Neuronal stem cell (in vitro differentiated cells): Measurements from ENCODE around the gene OPN5.

ENCODE experiments used
- DNase-seq: peaks from one replicate; pipeline ENCODE4 v3.0.0-alpha.2; 2013; ENCODE audit warnings: low spot score
- H2AFZ ChIP-seq: one replicate; pipeline ENCODE4 v1.6.1; 2013; ENCODE audit warnings: mild to moderate bottlenecking, low read length, inconsistent platforms
- H2AK5ac ChIP-seq: 2 replicates; pipeline ENCODE4 v1.6.1; 2013; ENCODE audit warnings: low read depth, mild to moderate bottlenecking, inconsistent platforms, low read length, moderate library complexity, mixed read lengths
- H2BK120ac ChIP-seq: 2 replicates; pipeline ENCODE4 v1.6.1; 2013; ENCODE audit warnings: low read depth, mild to moderate bottlenecking, inconsistent platforms, low read length, moderate library complexity, mixed read lengths
- H2BK12ac ChIP-seq: one replicate; pipeline ENCODE4 v1.6.1; 2013; ENCODE audit warnings: low read length, inconsistent platforms
- H2BK15ac ChIP-seq: 2 replicates; pipeline ENCODE4 v1.6.1; 2013; ENCODE audit warnings: mild to moderate bottlenecking, low read length, inconsistent platforms, mixed read lengths
- H2BK5ac ChIP-seq: one replicate; pipeline ENCODE4 v1.6.1; 2013; ENCODE audit warnings: inconsistent platforms, mild to moderate bottlenecking, low read length, moderate library complexity
- H3K14ac ChIP-seq: one replicate; pipeline ENCODE4 v1.6.1; 2013; ENCODE audit warnings: low read length, inconsistent platforms
- H3K18ac ChIP-seq: 2 replicates; pipeline ENCODE4 v1.6.1; 2013; ENCODE audit warnings: low read length, inconsistent platforms
- H3K23ac ChIP-seq: 2 replicates; pipeline ENCODE4 v1.6.1; 2013; ENCODE audit warnings: low read depth, mild to moderate bottlenecking, mixed read lengths, low read length, inconsistent platforms; ENCODE audit not compliant: poor library complexity
- H3K27ac ChIP-seq: replicated peaks from 3 replicates; pipeline ENCODE4 v1.5.1; 2013; ENCODE audit warnings: low read length, inconsistent platforms
- H3K27me3 ChIP-seq, 3 experiments: 2 replicates each; pipeline ENCODE4 v1.6.1; 2013; ENCODE audit warnings: low read length in 3 of 3, mild to moderate bottlenecking in 2 of 3, inconsistent platforms in 1 of 3, low read depth in 1 of 3, mixed read lengths in 1 of 3, moderate library complexity in 1 of 3; ENCODE audit not compliant: control insufficient read depth in 3 of 3, insufficient read depth in 3 of 3
- H3K36me3 ChIP-seq, 2 donors: replicated peaks in 1 of 2; 2 replicates each; pipeline ENCODE4 v1.6.1; 2013; ENCODE audit warnings: low read length in 2 of 2; ENCODE audit not compliant: control insufficient read depth in 2 of 2, insufficient read depth in 2 of 2
- H3K4ac ChIP-seq: 2 replicates; pipeline ENCODE4 v1.6.1; 2013; ENCODE audit warnings: inconsistent platforms, mild to moderate bottlenecking, low read length, moderate library complexity
- H3K4me1 ChIP-seq, 2 donors: 1 replicate in 1 of 2; 2 replicates in 1 of 2; pipeline ENCODE4 v1.6.1; 2013; ENCODE audit warnings: low read length in 2 of 2, low read depth in 1 of 2; ENCODE audit not compliant: control insufficient read depth in 2 of 2, insufficient read depth in 1 of 2
- H3K4me2 ChIP-seq: one replicate; pipeline ENCODE4 v1.6.1; 2013; ENCODE audit warnings: mild to moderate bottlenecking, low read length, inconsistent platforms; ENCODE audit not compliant: insufficient read depth, poor library complexity, severe bottlenecking
- H3K4me3 ChIP-seq, 2 donors: 2 replicates each; pipeline ENCODE4 v1.5.1; 2013; ENCODE audit warnings: low read length in 2 of 2, mild to moderate bottlenecking in 2 of 2, inconsistent platforms in 1 of 2, moderate library complexity in 1 of 2
- H3K79me1 ChIP-seq: one replicate; pipeline ENCODE4 v1.6.1; 2013; ENCODE audit warnings: low read depth, mild to moderate bottlenecking, inconsistent platforms, low read length, moderate library complexity
- H3K9ac ChIP-seq: one replicate; pipeline ENCODE4 v1.6.1; 2013; ENCODE audit warnings: mild to moderate bottlenecking, low read depth, low read length, inconsistent platforms; ENCODE audit not compliant: poor library complexity
- H3K9me3 ChIP-seq, 2 donors: replicated peaks in 1 of 2; 2 replicates each; pipeline versions ENCODE3 to v1.6.1; 2013; ENCODE audit warnings: low read length in 2 of 2, mild to moderate bottlenecking in 2 of 2, inconsistent platforms in 1 of 2, low read depth in 1 of 2, mixed read lengths in 1 of 2, moderate library complexity in 1 of 2; ENCODE audit not compliant: control insufficient read depth in 2 of 2, insufficient read depth in 1 of 2
- H4K8ac ChIP-seq: one replicate; pipeline ENCODE4 v1.6.1; 2013; ENCODE audit warnings: low read depth, mild to moderate bottlenecking, inconsistent platforms, low read length, moderate library complexity
- H4K91ac ChIP-seq: one replicate; pipeline ENCODE4 v1.6.1; 2013; ENCODE audit warnings: low read length, low read depth, mild to moderate bottlenecking, inconsistent platforms; ENCODE audit not compliant: poor library complexity
- WGBS, 2 donors: extraction: QIAGEN DNeasy Blood & Tissue Kit; methylation state at CpG; one replicate each; pipeline ENCODE4 v1.1.7; 2013; ENCODE audit warnings: missing lambda C conversion rate in 2 of 2, mixed read lengths in 1 of 2; ENCODE audit not compliant: insufficient read length in 2 of 2, insufficient replicate concordance in 1 of 2; ENCODE audit errors: extremely low coverage in 2 of 2; 5-methylcytosine and 5-hydroxymethylcytosine counted together

OPN5 gene

DNA sequence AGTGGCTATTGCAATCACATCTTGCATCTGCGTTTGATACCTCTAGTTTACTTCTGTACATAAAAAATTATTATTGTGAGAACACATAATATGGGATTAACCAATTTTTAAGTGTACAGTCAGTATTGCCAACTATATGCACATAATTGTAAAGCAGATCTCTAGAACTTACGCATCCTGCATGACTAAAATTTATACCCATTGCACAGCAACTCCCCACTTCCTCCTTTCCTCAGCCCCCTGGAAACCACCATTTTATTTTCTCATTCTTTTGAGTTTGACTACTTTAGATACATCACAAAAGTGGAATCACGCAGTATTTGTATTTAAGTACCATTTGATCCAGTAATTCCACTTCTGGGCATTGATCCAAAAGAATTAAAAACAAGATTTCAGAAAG lies 19.3 kb upstream of the OPN5 start:
- H3K27me3 ChIP-seq, result no peaks in the 10 kb centered on the region
- no peak overlapping the region for H4K91ac ChIP-seq
- H3K4ac ChIP-seq, result no peak overlapping the region
- H3K14ac ChIP-seq, result no peak overlapping the region
- H3K23ac ChIP-seq, result no peak overlapping the region
- H2BK15ac ChIP-seq, result no peak overlapping the region
- H3K18ac ChIP-seq, result no peak overlapping the region
- H3K27ac ChIP-seq, result no peak overlapping the region
- H3K4me3 ChIP-seq, result no peak overlapping the region
- H2BK5ac ChIP-seq, result no peak overlapping the region
- no peak overlapping the region for H4K8ac ChIP-seq
- no peaks in the 10 kb centered on the region for H3K9me3 ChIP-seq
- H2BK120ac ChIP-seq, result no peak overlapping the region
- H3K9ac ChIP-seq, result no peak overlapping the region
- no peaks in the 10 kb centered on the region for H3K4me1 ChIP-seq
- DNase-seq, result no peak
- WGBS, 2 donors, result no CpG with 5 or more reads among the region's 3 CpGs
- no peaks in the 10 kb centered on the region for H3K36me3 ChIP-seq
- no peak overlapping the region for H2BK12ac ChIP-seq
- no peak overlapping the region for H2AK5ac ChIP-seq
- H3K79me1 ChIP-seq, result no peaks in the 10 kb centered on the region
- H2AFZ ChIP-seq, result no peak overlapping the region
- H3K4me2 ChIP-seq, result no peak overlapping the region

DNA sequence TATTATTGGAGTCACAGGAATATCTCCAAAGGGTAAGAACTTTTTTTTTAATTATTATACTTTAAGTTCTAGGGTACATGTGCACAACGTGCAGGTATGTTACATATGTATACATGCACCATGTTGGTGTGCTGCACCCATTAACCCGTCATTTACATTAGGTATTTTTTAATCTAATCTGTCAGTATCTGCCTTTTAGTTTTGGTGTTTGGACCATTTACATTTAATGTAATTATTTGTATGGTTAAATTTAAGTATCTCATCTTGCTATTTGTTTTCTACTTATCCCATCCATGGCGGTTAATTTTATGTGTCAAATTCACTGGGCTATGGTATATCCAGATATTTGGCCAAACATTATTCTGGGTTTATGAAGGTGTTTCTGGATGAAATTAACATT lies 15.4 kb upstream of the OPN5 start:
- Histone ChIP-seq H2AFZ (no peak overlapping the region), H2BK15ac (no peak overlapping the region), H2BK12ac (no peak overlapping the region), H3K27ac (no peak overlapping the region), H4K91ac (no peak overlapping the region), H3K27me3 (no peaks in the 10 kb centered on the region), H3K9ac (no peak overlapping the region), H3K23ac (no peak overlapping the region), H4K8ac (no peak overlapping the region), H2BK120ac (no peak overlapping the region), H3K18ac (no peak overlapping the region), H3K36me3 (no peaks in the 10 kb centered on the region), H3K4me2 (no peak overlapping the region), H3K4ac (no peak overlapping the region), H3K4me1 (no peaks in the 10 kb centered on the region), H3K9me3 (no peaks in the 10 kb centered on the region), H3K4me3 (no peak overlapping the region), H2BK5ac (no peak overlapping the region), H3K14ac (no peak overlapping the region), H3K79me1 (no peaks in the 10 kb centered on the region), H2AK5ac (no peak overlapping the region)
- DNase-seq, result no peak
- no CpG with 5 or more reads among the region's 3 CpGs for WGBS, 2 donors

DNA sequence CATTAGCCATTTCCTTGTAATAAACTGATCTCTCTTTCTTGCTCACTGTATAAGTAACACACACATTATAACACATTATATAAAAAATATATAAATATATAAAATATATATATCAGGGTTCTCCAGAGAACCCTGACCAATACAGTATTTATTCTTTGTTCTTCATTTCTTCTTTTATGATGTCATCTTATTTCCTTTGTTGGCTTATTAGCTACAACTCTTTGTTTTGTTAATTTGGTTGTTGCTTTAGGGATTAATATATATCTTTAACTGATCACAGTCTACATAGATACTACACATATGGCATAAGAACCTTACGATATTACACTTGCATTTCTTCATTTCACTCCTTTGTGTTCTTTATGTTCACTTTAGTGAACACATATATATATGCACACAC lies 14.7 kb upstream of the OPN5 start:
- no peaks in the 10 kb centered on the region for H3K79me1 ChIP-seq
- no peaks in the 10 kb centered on the region for H3K4me1 ChIP-seq
- H2AK5ac ChIP-seq, result no peak overlapping the region
- H3K9ac ChIP-seq, result no peak overlapping the region
- H3K18ac ChIP-seq, result no peak overlapping the region
- H4K91ac ChIP-seq, result no peak overlapping the region
- H2AFZ ChIP-seq, result no peak overlapping the region
- DNase-seq, result no peak
- H2BK12ac ChIP-seq, result no peak overlapping the region
- H2BK5ac ChIP-seq, result no peak overlapping the region
- no peaks in the 10 kb centered on the region for H3K27me3 ChIP-seq
- H3K4ac ChIP-seq, result no peak overlapping the region
- no peak overlapping the region for H2BK120ac ChIP-seq
- WGBS, 2 donors, result no CpG with 5 or more reads among the region's 1 CpG
- H3K14ac ChIP-seq, result no peak overlapping the region
- no peaks in the 10 kb centered on the region for H3K9me3 ChIP-seq
- no peak overlapping the region for H4K8ac ChIP-seq
- no peaks in the 10 kb centered on the region for H3K36me3 ChIP-seq
- H3K23ac ChIP-seq, result no peak overlapping the region
- no peak overlapping the region for H2BK15ac ChIP-seq
- no peak overlapping the region for H3K4me2 ChIP-seq
- H3K27ac ChIP-seq, result no peak overlapping the region
- no peak overlapping the region for H3K4me3 ChIP-seq

DNA sequence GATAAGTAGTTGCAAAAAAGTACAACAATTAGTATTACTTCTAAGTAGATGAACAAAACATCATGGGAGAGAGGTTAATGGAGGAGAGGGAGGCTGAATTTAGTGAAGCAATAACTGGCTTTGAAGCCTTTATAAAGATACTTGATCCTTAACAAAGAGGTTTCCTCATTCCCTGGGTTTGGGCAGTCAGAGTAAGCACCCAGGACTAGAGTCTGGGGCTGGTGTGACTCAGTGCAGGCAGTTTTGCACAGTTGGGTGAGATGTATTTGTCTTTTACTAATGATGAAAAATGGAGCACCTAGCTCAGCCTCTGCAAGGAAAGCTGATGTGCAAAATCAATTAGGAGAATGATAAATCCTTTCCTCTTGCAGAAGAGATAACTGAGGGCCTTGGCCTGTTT lies 11.8 kb upstream of the OPN5 start:
- Histone ChIP-seq H3K4me1 (peaks cover 0 to 3% of the 10 kb centered on the region in 2 donors), H2AFZ (no peak overlapping the region), H4K8ac (no peak overlapping the region), H3K9me3 (no peaks in the 10 kb centered on the region), H3K79me1 (no peaks in the 10 kb centered on the region), H2BK15ac (no peak overlapping the region), H3K27ac (no peak overlapping the region), H3K4me2 (no peak overlapping the region), H3K14ac (no peak overlapping the region), H3K27me3 (no peaks in the 10 kb centered on the region), H3K4ac (no peak overlapping the region), H3K23ac (no peak overlapping the region), H2BK120ac (no peak overlapping the region), H3K9ac (no peak overlapping the region), H3K18ac (no peak overlapping the region), H3K4me3 (no peak overlapping the region), H2BK5ac (no peak overlapping the region), H2BK12ac (no peak overlapping the region), H3K36me3 (no peaks in the 10 kb centered on the region), H2AK5ac (no peak overlapping the region), H4K91ac (no peak overlapping the region)
- DNase-seq, result no peak
